NCI-H2081 treated with DMSO at 0.1 percent for 48 hours (cell line): ENCODE results near the gene CPXM2.

Experiments
- DNase-seq: peaks from one replicate; lab custom pipeline; 2025; lab: John Stamatoyannopoulos, UW

Gene CPXM2

DNA sequence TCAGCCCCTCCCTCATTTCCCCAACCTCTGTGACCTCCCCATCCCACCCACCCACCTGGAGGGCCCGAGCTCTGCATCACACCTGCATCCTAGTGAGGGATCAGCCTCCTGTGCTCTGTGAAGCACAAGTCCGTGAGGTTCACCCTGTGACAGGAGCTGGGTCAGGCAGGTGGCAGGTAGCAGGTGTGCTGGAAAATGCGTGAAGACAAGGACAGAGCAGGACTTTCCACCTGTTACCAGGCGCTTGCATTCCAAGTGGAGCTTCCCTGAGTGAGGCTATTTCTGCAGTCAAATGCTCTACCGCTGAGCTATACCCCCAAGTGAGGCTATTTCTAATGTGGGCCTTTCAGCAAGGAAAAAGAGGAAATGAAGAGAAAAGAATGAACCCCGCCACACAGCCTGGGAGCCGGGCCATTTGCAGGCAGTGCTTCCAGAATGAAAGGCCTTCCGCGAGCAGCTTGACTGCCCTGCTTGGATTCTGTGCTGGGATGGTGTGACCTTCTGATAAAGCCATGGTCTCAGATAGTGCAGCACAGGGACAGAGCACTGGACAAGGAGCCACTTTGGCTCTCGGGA is 13.3 kb upstream of the CPXM2 start:
- no peak for DNase-seq

DNA sequence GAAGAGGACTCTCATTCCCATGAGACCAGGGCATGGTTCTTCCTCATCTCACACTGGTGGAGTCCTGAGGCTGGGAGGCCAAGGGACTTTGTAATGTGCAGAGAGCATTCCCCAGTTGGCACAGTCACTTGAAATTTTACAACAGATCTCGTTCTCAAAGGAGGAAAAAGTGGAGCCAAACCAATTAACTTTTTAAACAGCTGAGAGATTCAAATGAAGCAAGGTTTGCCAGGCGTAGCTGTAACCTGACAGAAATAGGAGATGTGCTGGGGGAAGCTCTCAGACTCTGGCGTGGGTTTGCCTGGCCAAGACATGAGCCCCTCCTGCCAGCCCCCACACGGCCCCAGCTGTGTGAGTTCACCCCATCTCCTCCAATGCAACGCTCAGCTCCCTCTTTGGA is 12.0 kb upstream of the CPXM2 start:
- no peak for DNase-seq

DNA sequence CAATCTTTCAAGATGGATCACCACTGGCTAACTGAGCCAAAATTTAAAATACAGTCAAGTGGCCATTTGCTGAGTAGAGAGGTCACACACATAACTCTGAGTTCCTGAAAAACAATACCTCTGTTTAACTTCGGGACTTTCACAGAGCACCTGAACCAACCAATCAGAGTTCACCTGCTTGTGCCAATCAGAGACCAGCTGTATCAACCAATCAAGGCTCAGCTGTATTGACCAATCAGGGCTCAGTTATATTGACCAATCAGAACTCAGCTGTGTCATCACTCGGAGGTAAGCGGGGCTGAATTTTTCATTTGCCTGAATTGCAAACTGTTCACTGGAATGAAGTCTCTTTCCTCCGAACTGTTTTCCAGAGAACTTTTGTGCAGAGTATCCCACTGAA is 10.0 kb upstream of the CPXM2 start:
- no peak for DNase-seq

DNA sequence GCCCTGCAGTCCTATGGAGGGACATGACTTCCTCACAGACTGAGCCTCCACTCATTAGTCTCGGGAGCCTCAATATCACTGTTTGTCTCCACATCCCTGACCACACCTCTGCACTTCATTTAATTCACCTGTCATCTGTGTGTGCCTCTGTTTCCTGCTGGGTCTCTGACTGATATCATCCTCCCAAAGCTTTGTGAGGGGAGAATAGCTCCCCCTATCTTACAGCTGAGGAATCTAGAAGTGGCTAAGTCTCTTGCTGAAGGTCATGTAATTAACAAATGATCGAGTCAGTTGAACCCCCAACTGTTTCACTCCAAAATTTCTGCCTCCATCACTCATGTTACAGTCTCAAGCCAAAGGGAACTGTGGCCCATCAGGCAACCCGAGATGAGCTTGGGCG is 5.5 kb upstream of the CPXM2 start:
- DNase-seq: no peak

DNA sequence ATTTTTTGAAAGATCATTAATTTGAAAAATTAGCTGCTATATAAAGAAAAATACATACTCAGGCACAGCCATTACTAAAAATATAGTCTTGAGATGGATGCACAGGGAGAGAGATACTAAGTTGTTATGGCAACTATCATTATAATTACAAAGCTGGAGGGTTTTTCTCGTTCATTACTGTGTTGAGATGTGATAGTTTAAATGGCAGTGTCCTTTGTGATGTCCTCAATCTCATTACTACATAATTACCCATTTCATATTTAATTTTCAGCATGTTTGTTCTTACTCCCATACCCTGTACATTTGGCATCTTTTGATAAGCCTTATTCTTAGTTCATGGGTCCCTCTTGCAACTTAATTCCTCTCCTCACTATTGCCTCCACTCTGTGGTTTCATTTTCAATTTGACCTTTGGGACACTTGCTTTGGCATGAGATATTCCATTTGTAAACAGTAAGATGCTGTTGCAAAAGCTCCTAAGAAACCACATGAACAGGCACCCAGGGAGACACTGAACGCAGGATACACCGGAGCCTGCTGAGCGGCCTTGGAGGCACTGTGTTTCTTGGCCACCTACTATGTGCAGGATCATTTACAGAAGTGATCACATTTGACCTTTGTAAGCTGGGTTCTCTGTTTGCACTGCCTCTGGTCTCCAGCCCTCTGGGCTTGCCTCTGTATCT is 4.8 kb upstream of the CPXM2 start:
- no peak for DNase-seq

DNA sequence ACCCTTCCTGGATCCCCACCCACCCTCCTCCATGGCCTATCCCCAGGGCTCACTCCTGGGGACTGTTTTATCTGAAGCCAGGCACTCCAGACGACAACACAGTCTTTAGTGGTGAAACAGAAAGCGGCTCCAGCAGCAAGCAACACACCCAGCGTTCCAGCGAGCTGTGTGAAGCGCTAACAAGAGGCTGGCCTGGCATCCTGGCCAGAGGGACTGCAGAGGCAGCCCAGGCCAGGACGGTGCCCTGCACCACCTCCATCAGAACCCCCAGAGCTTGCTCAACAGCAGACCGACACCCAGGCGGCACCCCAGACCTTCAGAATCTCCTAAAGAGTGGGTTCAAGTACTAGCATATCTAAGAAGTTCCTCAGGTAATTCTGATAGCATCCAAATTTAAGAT is 2.0 kb upstream of the CPXM2 start:
- DNase-seq: no peak

DNA sequence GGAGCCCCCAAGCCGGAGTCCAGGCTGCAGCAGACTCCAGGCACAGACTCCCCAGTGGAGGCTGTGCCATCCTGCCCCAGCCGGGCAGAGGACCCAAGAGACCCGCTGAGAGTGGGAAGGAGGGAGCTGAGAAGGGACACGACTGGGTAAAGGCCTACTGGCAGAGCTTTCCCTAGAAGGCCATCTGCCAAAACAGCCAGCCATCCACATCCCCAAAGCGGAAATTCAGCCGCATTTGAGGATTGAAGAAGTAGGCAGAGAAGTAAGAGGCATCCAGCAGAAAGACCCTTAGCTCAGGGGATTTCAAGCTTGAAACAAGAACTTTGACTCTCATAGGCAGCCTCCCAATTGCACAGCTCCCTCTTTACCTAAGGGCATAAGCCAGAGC is 857 bp downstream of the CPXM2 start:
- DNase-seq: no peak

DNA sequence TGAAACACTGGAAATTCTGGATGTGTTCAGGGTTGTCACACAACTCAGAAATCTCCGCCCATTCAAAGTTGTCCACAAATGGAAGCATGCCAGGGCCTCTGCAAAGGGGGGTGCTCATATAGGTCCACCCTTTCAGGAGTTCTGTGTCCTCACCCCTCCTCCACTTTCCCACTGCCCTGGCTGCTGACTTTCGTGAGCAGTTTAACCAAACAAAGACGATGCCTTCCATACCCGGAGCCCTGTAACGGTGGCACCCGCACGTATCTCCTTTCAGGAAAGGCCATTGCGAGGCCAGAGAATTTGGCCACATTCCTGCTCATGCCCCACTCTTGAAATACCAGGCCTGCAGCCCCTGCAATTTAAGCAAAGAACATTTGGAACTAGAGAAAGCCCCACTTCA is 1.4 kb downstream of the CPXM2 start:
- no peak for DNase-seq

DNA sequence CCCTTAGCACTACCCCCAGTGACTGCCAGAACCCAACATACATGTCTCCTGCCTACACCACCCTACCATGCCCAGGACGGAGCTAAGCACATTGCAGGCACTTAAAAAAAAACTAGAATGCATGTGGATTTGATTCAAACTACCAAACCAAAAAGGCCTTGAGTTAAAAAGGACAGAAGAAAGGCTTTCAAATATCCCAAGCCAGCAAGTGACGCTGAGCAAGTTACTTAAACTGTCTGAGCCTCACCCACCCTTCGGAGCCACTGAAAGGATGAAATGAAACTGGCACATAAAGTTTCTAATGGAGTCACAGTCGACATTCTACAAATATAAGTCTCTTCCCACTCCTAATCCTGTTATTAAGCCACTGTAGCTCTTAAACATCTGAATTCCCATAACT is 1.8 kb downstream of the CPXM2 start:
- DNase-seq: no peak

DNA sequence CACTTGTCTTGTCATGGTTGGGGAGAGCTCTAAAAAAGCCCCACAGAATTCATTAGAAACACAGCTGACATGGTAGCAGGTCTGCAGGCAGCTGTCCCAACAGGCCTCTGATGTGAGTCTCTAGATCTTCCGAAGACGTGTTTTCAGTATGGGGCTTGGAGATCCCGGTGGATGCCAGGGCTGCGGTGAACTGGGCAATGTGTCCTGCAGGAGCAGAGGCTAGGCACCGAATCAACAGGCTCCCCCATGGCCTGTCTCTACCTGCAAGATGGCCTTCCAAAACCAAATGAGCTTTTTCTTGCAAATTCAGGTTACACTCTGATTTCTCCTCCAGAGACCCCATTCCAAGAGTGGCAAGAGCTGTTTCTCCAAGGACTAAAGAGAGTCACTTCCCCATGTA is 2.9 kb downstream of the CPXM2 start:
- no peak for DNase-seq

DNA sequence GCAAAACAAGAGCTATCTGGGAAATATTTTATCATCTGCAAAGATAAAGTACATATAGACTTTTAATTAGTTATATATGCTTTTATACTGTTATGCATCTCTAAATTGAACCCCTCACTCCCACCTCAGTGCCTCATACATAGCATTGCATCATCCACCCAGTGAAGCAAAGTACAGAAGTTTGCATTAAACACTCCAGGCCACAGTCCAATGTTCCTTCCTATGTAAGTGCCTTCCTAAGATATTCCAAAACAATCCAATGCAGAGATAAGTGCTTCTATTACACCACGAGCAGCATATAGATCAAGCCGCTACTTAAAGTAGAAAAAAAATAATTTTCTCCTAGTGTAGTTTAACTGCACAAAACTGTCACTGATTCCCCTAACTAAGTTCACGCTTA is 3.4 kb downstream of the CPXM2 start:
- DNase-seq: no peak

DNA sequence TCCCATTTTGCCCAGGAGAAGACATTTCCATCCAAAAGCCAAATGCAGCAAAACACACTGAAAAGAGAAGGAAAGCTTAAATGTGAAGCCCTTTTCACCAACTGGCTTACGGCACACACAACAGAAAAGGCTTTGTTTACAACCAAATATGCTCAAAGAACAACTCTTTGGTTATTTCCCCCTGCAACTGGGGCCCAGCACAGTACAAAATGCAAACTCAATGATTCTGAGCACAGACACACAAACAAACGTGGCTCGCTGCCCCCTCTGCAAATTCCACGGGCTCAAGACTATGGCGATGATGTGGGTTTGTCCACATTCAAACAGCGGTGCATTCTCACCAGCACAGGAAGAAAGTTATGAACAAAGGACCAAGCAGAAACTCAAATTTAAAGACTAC is 5.3 kb downstream of the CPXM2 start:
- DNase-seq: no peak

DNA sequence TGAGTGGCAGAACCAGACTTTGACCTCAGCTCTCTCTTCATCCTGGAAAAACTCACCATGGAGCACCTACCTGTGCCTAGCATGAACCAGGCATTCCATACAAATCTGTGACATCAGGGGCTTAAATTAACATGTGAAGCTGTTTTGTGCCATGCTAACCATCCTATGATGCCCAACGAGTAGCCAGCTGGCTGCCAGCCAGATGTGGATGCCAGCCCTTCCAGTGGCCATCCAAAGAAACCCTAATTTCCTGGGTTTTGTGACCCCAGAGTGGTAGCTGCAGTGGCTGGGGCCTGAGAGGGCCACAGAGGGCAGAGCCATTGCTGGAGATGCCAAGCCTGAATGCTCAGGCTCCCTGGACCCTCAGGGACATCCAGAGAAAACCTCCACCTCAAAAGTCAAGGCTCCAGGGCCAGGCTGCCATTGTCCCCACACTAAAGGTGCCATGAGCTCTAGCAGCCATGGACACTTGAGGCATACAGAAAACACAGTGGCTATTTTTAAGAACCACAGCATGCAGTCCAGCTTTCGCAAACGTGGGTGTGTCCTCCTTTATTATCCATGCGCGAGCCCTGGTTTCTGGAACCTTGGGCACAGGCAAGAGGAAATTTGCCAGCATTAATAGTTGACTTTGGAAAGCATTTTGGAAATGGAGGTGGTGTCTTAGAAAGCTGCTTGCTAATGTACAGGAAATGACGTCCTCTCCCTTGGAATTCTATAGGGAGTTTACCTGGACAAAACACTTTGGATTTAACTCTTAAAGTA is 6.0 kb downstream of the CPXM2 start:
- DNase-seq: no peak

DNA sequence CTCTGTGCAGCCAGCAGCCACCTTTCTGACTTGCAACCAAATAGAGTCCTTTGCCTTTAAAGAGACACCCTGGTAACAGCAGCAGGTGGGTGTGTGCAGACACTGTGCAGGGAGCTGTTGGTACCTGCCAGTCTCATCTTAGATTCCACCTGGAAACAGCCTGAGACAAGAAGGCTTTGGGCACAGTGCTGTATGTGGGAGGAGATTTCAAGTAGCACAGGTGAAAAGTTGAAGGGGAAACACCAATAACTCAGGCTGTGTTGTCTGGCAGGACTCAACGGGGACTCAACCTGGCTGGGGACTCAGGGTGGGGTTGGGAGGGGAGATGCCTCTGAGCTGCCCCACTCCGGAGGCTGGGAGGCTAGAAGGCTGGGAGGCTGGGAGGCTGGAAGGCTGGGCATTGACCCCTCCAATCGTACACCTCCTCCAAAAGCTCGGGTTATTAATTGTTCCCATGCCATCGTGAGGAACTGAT is 6.7 kb downstream of the CPXM2 start:
- DNase-seq: no peak

DNA sequence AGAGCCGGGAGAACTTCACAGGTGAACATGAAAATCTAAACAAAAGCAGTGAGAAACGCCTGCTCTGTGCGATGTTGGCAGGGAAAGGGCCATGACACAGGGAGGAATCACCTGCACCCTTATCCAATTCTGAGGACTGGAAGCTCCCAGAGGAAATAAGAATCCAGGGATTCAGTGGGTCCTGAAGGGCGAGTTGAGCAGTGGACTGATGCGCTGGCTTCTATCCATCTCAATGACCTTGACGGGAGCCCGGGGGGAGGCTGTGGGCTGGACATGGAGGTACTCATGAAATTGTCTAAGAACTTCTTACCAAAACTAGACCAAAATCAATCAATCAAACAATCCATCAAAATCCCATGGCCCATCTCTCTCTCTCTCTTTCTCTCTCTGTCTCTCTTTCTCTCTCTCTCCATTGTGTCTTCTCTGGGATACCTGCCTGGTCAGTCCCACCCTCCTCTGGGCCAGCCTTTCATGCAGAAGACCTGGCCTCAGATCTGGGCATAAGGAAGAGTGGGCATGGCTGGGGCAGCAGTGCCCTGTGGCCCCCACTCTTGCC is 7.2 kb downstream of the CPXM2 start:
- no peak for DNase-seq

DNA sequence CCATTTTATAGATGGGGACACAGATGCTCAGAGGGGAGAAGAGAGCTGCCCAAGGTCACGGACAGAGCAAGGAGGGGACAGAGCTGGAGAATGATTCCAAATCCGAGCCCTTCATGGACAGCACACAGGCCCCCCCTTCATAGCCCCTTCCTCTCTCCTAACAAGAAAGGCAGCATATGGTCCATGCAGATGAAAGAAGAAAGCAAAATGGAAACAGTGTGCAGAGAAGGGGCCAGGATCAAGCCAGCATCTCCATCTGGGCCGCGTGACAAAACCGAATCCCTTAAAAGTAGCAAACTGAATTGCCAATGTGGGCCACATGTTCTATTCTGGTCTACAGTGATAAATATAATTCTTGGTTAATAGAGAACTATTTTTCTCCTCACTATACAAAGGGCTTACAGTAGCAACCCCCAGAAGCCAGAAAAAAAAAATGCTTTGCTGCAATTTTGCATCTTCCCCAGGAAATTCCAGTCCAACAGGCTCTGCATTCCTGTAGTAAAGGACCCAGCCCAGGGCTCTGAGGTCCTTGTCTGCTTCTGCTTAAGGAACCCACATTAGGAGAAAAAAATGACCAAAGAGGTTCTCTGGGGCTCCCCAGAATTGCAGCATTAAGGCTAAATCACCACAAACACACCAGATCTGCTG is 7.8 kb downstream of the CPXM2 start:
- DNase-seq: no peak

DNA sequence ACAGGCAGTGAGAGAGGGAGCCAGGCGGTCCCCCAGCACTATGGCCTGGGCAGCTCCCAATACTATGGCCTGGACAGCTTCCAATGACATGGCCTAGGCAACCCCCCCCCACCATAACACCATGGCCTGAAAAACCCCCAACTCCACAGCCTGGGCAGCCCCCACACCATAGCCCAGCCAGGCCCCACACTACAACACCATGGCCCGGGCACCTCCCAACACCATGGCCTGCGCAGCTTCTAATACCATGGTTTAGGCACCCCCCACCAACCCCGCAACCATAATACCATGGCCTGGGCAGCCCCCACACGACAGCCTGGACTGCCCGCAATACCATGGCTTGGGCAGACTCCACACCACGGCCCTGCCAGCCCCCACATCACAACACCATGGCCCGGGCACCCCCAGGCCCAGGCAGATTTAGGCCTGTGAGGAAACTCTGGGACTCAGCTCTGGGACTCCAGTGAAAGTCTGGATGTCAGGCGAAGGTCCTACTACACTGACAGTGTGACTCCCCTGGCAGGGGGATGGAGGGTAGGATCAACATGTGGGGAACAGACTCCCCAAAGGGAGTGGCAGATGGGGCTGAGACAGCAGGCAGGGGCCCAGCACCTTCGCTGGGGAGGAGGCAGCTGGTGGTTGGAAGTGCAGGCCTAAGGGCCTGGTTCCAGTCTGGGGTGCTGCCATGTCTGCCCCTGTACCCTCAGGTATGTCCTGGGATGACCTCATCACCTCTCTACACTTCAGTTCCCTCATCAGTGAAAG is 8.7 kb downstream of the CPXM2 start:
- DNase-seq: no peak

DNA sequence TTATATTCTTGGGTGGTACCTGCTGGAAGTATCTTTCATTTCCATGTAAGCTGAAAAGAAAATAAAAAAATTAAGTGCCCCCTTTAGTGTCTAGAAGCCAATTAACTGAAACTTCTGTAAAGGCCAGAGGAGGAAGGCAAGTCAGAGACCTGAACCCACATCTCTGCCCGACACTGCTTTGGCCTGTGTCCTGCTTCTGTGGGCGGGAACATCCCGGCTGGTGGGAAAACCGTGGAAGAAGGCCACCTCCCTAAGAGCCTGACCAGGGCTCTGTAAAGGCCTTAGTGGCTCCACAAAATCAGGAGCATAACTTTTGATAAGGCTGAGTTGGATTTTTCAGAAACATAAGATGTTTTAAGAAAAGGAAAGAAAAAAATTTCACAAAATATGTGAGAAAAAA is 9.4 kb downstream of the CPXM2 start:
- DNase-seq: no peak

DNA sequence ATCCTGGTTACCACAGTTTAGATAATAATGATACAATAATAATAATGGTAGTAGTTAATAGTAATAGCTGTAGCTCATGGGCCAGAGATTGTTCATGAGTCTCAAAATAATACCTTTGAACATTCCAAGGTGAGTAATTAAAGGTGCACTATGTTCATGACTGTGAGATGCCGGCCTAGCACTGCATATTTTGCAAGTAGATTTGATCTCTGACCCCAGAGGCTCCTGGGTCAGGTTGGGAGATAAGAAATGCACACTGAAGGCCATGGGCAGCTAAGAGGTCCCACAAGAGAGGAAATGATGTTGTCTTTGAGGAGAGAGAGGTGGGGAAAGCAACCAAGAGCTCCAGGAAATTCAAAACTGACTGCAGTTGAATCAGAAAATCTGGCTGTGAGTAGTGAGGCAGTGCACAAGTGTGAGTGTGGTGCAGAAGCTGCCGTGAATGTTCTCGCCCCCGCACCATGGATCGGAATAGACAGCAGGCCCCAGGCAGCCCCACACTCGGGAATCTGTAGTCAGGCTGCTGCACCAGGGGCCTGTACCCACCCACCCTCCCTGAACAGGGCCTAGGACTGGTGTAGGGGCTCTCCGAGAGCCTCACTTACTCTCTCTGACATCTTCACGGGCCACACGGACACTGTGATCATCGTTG is 11.9 kb downstream of the CPXM2 start:
- no peak for DNase-seq

DNA sequence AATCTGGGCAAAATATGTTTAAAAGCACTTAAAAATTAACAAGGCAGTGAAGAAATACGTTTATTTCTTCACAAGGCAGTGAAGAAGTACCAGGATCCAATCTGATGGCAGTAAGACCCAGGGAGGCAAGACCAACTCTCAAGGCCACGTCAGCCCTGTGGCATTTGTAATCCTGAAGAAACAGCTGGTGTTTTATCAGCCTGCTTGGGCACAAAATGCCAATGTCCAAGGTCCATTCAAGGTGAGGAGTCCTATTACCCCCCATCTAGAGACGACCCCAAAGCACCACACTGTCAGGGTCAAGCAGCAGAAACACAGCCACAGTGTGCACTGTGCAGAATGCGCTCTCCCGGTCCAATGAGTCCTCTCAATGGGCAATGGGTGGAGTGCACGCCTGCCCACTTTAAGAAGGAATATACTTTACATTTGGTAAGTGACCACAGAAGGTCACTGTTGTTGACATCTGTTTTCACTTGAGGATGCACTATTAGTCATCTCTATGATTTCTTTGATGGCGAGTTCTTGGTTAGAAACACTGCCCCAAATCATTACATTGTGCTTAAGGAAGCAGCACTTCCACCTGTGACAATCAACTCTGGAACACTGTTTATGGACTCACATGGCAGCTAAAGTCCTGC is 12.8 kb downstream of the CPXM2 start:
- no peak for DNase-seq

DNA sequence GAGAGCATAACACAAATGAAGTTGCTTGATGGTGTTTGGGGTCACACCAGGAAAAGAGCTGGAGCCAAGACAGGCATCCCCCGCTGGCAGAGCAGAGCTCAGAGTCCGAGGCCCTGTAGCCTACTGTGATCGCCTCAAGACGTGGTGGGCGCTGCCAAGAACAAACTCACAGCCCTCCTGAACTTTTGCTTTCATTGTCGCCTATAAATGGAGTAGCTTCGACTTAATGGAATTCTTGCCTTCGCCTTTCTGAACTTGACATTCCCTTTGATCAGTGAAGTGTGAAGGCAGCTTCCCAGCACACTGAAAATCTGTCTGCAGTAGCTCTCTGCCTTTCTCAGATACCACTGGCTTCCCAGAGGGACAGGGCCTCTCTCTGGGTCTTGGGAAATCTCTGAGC is 21.3 kb downstream of the CPXM2 start:
- no peak for DNase-seq
